ELF-1 (cell line): ENCODE measurements around the gene TCEA3.
A peak's percentile ranks its signal among the peaks of the same experiment; 100 is the strongest.

Experiments
- DNase-seq: peaks from one replicate; pipeline ENCODE4 v3.0.0-alpha.2; 2016; ENCODE audit warnings: low read depth, low spot score

TCEA3 gene

DNA sequence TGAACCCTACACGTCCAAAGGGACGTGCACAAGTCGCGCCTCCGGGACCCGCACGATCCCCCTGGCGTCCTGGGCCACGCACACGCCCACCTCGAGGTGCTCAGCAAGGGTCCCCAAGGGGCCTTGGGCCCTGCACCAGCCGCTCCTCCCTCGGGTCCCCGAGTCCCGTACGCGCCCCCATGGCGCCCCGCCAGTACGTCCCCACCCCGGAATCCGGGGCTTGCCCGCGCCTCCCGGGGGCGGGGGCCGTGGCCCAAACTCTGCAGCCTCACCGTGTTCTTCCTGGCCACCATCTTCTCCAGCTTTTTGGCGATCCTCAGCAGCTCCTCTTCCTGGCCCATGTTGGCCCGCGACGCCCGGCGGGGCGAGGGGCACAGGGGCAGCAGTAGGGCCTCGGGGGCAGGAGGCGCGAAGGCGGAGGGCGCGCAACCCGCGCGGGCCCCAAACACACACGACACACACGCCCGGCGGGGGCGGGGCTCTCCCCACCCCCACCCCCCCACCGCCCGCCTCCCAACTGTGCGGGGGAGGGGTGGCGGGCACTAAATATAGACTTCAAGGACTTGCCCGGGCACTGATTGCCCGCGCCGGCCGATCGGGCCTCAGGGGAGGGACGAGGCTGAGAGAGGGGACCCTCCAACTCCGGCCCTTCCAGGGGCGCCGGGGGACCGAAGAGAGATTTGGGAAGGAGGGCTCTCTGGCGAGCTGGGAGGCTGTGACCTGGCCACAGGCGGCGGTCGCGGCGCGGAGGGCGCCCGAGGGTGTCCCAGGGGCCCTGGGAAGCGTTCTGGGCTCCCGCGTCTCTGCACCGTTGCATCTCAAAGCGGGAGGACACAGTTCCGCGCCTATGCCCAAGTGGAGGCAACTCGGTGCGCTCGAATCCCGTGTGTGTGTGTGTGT, at the start of gene TCEA3:
TSS of gene TCEA3 (minus strand) at position 456 of the 900 bp plus-strand sequence. CDS start at position 341, 115 bp downstream.
- no peak for DNase-seq

DNA sequence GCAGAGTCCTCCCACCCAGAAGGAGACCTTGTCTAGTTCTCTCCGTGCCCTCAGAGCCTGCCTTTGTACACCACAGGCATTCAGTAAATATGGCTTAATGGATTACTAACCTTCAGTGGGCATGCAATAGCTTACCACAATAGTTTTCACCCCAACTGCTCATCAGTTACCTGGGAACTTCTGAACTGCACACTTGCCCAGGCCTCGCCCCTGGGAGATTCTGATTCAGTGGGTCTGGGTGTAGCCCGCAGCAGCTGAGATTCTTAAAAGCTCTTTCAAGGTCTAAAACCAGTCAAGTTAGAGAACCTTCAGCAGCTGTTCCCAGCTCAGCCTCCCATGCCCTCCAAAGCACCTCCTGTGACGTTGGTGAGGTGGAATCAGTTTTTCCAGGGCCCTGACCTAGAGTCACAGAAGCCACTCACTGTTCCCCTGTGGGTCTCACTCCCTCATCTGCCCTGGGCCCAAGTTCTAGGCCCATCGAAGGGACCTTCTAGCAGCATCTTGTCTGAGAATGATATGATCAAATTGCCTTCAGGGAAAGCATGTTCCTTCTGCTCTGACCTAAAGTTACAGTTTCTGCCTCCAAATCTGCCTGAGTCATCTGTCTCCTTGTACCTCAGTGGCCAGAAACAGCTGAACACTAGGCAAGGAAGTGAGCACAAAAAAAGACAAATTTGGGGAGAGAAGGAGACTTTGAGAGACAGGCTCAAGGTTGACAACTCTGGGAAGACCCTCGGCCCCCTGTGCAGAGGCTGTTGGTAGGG, 48.7 kb upstream of the TCEA3 start:
- DNase-seq = no peak

- DNase-seq = no peak
Measured at GRCh38 chr1:23472351-23473036, 47.9 kb upstream of the TCEA3 start.

GRCh38 chr1:23471473-23472075, 47.0 kb upstream of the TCEA3 start:
- no peak for DNase-seq

GRCh38 chr1:23470282-23471070, 45.9 kb upstream of the TCEA3 start:
- DNase-seq = no peak

DNA sequence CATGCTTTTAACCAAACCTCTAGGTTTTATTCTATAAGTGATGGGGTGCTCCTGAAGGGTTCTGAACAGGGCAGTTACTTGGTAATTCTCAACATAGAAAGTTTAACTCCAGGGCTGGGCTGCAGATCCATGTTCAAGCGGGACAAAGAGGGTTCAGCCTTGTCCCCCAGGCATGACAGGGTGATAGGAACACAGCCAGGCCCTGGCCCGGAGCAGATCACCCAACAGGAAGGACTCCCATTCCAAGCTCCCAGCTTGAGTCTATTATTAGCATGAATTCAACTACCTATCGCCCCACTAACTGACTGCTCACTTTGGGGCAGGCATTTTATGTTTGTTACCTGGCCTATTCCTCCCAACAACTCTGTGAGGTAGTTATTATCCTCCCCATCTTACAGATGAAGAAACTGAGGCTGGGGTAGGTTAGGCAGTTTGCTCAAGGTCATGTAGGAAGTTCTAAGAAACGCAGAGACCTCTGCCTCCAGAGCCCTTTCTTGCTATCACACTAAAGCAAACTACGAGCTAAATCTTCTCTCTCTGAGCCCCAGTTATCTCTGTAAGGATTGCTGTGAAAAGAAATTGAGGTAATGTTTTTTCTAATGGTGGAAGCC, 44.9 kb upstream of the TCEA3 start:
- no peak for DNase-seq

DNA sequence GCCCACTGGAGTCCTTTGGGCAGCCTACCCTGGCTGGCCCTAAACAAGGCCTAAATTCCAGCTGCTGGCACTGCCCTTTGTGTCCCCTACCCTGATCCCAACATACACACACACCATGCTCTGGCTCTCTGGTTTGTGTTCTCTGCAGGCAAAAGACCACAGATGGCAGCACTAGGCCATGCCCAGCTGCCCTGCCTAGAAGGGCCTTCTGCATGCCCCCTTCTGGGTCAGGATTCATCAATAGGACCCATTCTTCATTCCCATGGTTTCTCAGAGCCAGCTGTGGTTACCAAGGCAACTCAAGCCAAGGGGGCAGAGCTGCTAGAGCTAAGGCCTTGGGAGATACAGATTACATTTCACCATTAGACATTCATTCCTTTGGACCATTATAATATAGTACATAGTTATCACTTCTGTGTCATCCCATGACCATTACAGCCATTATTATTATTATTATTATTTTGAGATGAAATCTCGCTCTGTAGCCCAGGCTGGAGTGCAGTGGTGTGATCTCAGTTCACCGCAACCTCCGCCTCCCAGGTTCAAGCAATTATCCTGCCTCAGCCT, 42.0 kb upstream of the TCEA3 start:
- no peak for DNase-seq

- no peak for DNase-seq
Measured at GRCh38 chr1:23463286-23463685, 38.7 kb upstream of the TCEA3 start.

DNA sequence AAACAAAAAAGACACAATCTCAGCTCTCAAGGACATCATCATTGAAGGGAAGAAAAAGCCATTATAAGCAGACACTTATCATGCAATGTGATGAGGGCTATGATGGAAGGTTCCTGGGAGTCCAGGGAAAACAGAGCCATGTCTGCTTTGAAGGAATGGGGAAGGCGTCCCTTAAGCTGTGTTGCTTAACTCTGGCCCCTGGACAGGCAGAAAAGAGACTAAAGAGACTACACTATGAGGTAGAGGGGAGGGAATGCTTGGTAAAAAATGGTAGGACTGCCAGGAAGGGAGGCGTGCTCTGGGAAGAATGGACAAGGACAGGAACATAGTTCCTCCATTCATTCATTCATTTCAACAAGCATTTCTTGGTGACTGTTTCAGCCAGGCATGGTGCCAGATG, 38.2 kb upstream of the TCEA3 start:
- DNase-seq = no peak

- no peak for DNase-seq
Measured at GRCh38 chr1:23461050-23461449, 36.5 kb upstream of the TCEA3 start.

DNA sequence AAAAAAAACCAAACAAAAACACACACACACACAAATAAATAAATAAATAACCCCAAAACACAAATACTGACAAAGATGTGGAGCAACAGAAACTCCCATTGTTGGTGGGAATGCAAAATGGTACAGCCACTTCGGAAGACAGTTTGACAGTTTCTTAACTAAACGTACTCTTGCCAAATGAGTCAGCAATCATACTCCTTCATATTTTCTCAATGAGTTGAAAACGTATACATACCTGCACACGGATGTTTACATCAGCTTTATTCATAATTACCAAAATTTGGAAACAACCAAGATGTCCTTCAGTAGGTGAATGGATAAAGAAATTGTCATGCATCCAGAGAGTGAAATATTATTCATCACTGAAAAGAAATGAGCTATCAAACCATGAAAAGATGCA, 36.0 kb upstream of the TCEA3 start:
- no peak for DNase-seq

- DNase-seq = peak; percentile 24
Measured at GRCh38 chr1:23459338-23459757, 34.8 kb upstream of the TCEA3 start.

DNA sequence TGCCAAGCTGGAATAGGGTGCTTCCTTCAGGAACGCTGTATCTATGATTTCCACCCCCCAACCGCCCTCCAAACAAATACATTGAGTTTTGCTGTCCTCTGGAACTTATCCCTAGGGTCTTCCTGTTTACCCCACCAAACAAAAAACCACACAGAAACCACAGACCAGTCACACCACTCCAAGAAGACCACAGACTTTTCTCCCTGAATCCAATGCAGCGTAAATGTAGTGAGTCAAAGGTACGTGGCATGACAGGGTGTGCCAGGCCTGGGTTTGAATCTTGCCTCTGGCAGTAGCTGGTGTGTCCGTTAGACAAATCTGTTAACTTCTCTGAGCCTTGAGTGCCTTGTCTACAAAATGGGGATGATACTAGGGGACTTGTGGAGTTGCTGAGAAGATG, 31.7 kb upstream of the TCEA3 start:
- no peak for DNase-seq

GRCh38 chr1:23453455-23454000, 29.0 kb upstream of the TCEA3 start:
- no peak for DNase-seq

- peak; percentile 39 for DNase-seq
Measured at GRCh38 chr1:23452011-23452411, 27.5 kb upstream of the TCEA3 start.

GRCh38 chr1:23451441-23451840, 26.9 kb upstream of the TCEA3 start:
- no peak for DNase-seq

- no peak for DNase-seq
Measured at GRCh38 chr1:23450894-23451293, 26.3 kb upstream of the TCEA3 start.

- no peak for DNase-seq
Measured at GRCh38 chr1:23449958-23450357, 25.4 kb upstream of the TCEA3 start.

DNA sequence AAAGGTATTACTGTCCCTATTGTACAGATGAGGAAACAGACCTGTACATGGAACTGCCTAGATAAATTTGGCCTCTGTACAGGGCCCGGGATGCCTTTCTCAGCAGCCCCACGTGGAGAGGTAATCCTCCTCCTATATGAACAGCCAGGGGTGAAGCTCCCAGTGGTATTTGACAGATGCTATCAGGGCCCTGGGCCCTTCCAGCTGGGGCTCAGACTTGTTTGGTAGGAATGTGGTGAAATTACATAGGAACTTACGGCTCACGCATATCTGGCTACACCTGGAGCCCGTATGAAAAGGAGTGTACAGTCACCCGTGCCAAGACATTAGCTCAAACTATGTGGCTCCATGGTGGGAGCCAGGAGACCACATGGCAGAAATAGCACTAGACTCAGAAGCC, 24.8 kb upstream of the TCEA3 start:
- peak; percentile 52 for DNase-seq

DNA sequence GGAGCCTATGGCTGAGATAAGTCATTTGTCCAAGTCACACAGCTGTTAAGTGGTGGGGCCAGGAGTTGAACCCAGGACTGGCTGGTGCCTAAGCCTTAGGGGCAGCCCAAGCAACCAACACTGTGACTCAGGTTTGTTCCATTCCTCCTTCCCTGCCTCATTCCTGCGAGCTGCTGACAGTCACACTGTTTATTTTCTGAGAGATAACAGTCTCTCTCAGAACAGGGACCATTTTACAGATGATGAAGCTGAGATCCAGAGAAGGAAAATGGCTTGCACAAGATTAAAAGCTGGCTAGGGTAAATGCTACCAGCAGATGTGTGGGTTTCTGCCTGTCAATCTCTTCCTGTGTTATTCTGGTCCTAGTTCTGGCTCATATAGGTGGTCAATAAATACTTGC, 24.3 kb upstream of the TCEA3 start:
- DNase-seq = no peak
